Esophagus squamous epithelium (tissue), 4 donors: ENCODE data around the gene SETX.

Experiments
- POLR2A ChIP-seq, 4 donors: fragments of 450-650 bp; IDR thresholded peaks; one replicate each; pipeline ENCODE4 v1.6.1; 2017; ENCODE audit warnings: antibody characterized with exemption in 4 of 4, mild to moderate bottlenecking in 4 of 4, moderate library complexity in 3 of 4
- TF ChIP-seq, protein P1 (sequence below), 6 experiments: fragments of 450-650 bp in 4 of 6; fragments of 200-600 bp in 2 of 6; sonication (generic) in 2 of 6; IDR thresholded peaks; one replicate each; pipeline ENCODE4 v1.5.1; 2016 to 2019; ENCODE audit warnings: antibody characterized with exemption in 6 of 6, mild to moderate bottlenecking in 4 of 6, moderate library complexity in 4 of 6

DNA sequence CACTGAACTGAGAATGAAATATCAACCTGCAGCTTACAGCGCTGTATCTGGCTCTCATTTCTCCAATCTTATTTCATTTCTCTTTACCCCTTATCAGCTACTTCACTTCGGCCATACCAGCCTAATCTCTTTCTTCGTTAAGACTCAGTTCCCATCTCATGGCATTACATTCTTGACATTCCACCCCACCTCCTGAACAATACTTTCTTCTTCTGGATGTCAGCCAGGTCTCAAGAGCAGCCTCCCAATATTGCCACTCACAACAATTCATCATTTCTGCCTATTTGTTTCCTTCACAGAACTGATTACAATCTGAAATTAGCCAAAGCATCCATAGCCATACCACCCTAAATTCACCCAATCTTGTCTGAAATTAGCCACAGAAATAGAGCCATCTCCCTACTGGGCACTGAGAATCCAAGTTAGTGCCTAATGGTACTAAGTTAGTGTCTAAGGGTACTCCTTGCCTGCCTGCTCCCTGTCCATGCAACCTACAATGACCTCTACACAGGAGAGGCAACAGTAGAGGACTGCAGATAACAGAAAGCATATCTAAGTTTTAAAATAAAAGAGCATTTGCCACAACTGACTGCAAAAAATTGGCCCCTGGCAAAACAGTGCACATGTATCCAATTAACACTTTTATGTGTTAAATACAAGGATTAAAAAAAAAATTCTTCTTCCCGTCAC is 35.2 kb downstream of the SETX start:
- no peak for TF ChIP-seq POLR2A (IDR thresholded peaks at IDR 0.05)
- TF ChIP-seq, protein P1, sequence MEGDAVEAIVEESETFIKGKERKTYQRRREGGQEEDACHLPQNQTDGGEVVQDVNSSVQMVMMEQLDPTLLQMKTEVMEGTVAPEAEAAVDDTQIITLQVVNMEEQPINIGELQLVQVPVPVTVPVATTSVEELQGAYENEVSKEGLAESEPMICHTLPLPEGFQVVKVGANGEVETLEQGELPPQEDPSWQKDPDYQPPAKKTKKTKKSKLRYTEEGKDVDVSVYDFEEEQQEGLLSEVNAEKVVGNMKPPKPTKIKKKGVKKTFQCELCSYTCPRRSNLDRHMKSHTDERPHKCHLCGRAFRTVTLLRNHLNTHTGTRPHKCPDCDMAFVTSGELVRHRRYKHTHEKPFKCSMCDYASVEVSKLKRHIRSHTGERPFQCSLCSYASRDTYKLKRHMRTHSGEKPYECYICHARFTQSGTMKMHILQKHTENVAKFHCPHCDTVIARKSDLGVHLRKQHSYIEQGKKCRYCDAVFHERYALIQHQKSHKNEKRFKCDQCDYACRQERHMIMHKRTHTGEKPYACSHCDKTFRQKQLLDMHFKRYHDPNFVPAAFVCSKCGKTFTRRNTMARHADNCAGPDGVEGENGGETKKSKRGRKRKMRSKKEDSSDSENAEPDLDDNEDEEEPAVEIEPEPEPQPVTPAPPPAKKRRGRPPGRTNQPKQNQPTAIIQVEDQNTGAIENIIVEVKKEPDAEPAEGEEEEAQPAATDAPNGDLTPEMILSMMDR (IDR thresholded peaks at IDR 0.05): no peak
